Trophoblast cell (in vitro differentiated cells and primary cell): ENCODE results near the gene HECTD4.
"Not testable (repeated sequence)": the region's sequence is repeated elsewhere in the genome, so short reads cannot be mapped to it uniquely, and the experiment has no call there.

Source experiments
- DNase-seq, 2 donors: peaks; one replicate each; pipeline ENCODE4 v3.0.0-alpha.2; 2016
- H2AFZ ChIP-seq: 2 replicates; pipeline ENCODE4 v1.6.1; 2013; ENCODE audit warnings: low read length, moderate library complexity, mild to moderate bottlenecking; ENCODE audit not compliant: insufficient read depth, poor library complexity
- H2AK5ac ChIP-seq: 2 replicates; pipeline ENCODE4 v1.6.1; 2013; ENCODE audit warnings: mild to moderate bottlenecking, low read length
- H2BK120ac ChIP-seq: 2 replicates; pipeline ENCODE4 v1.6.1; 2013; ENCODE audit warnings: low read length, mild to moderate bottlenecking, moderate library complexity; ENCODE audit not compliant: insufficient read depth, poor library complexity
- H2BK12ac ChIP-seq: 2 replicates; pipeline ENCODE4 v1.6.1; 2013; ENCODE audit warnings: mild to moderate bottlenecking, low read length, moderate library complexity
- H2BK5ac ChIP-seq: 2 replicates; pipeline ENCODE4 v1.6.1; 2013; ENCODE audit warnings: low read length, low read depth, moderate library complexity, mild to moderate bottlenecking; ENCODE audit not compliant: poor library complexity
- H3K14ac ChIP-seq: 2 replicates; pipeline ENCODE4 v1.6.1; 2013; ENCODE audit warnings: mild to moderate bottlenecking, low read length
- H3K18ac ChIP-seq: 2 replicates; pipeline ENCODE4 v1.6.1; 2013; ENCODE audit warnings: mild to moderate bottlenecking, low read length
- H3K23ac ChIP-seq: 2 replicates; pipeline ENCODE4 v1.6.1; 2013; ENCODE audit warnings: low read length
- H3K27ac ChIP-seq: 2 replicates; pipeline ENCODE4 v1.5.1; 2013; ENCODE audit warnings: low read depth, mild to moderate bottlenecking, inconsistent platforms, low read length, moderate library complexity
- H3K27me3 ChIP-seq: 2 replicates; pipeline ENCODE4 v1.6.1; 2013; ENCODE audit warnings: inconsistent platforms, mild to moderate bottlenecking, low read length, moderate library complexity; ENCODE audit not compliant: insufficient read depth
- H3K36me3 ChIP-seq, 2 experiments: 1 replicate in 1 of 2; 2 replicates in 1 of 2; pipeline ENCODE4 v1.6.1; 2013; ENCODE audit warnings: low read length in 2 of 2, mild to moderate bottlenecking in 2 of 2, moderate library complexity in 1 of 2; ENCODE audit not compliant: insufficient read depth in 2 of 2, control insufficient read depth in 1 of 2
- H3K4ac ChIP-seq: 2 replicates; pipeline ENCODE4 v1.6.1; 2013; ENCODE audit warnings: low read depth, mild to moderate bottlenecking, low read length, moderate library complexity
- H3K4me1 ChIP-seq, 2 experiments: 1 replicate in 1 of 2; 2 replicates in 1 of 2; pipeline ENCODE4 v1.6.1; 2013; ENCODE audit warnings: low read length in 2 of 2, mild to moderate bottlenecking in 2 of 2, moderate library complexity in 1 of 2; ENCODE audit not compliant: insufficient read depth in 2 of 2, control insufficient read depth in 1 of 2
- H3K4me2 ChIP-seq: 2 replicates; pipeline ENCODE4 v1.6.1; 2013; ENCODE audit warnings: inconsistent platforms, mild to moderate bottlenecking, low read length, moderate library complexity
- H3K4me3 ChIP-seq: 2 replicates; pipeline ENCODE4 v1.5.1; 2013; ENCODE audit warnings: mild to moderate bottlenecking, low read depth, low read length, inconsistent platforms
- H3K79me1 ChIP-seq: one replicate; pipeline ENCODE4 v1.6.1; 2013; ENCODE audit warnings: low read length
- H3K79me2 ChIP-seq: 2 replicates; pipeline ENCODE4 v1.6.1; 2013; ENCODE audit warnings: low read length, mild to moderate bottlenecking; ENCODE audit not compliant: control insufficient read depth, insufficient read depth, poor library complexity
- H3K9ac ChIP-seq: 2 replicates; pipeline ENCODE4 v1.6.1; 2013; ENCODE audit warnings: mild to moderate bottlenecking, low read length
- H3K9me3 ChIP-seq: 2 replicates; pipeline ENCODE4 v1.6.1; 2013; ENCODE audit warnings: low read depth, mild to moderate bottlenecking, control low read depth, inconsistent platforms, low read length; ENCODE audit not compliant: insufficient read depth
- H4K12ac ChIP-seq: 2 replicates; pipeline ENCODE4 v1.6.1; 2013; ENCODE audit warnings: low read depth, mild to moderate bottlenecking, low read length, moderate library complexity
- H4K8ac ChIP-seq: 2 replicates; pipeline ENCODE4 v1.6.1; 2013; ENCODE audit warnings: low read depth, mild to moderate bottlenecking, low read length, moderate library complexity
- H4K91ac ChIP-seq: one replicate; pipeline ENCODE4 v1.6.1; 2013; ENCODE audit warnings: low read depth, mild to moderate bottlenecking, low read length, moderate library complexity
- WGBS: extraction: QIAGEN DNeasy Blood & Tissue Kit; methylation state at CpG from one replicate; pipeline ENCODE4 v1.1.7; 2013; ENCODE audit warnings: missing lambda C conversion rate; ENCODE audit not compliant: insufficient read length, insufficient coverage; ENCODE audit errors: extremely low coverage; 5-methylcytosine and 5-hydroxymethylcytosine counted together

HECTD4 gene

DNA sequence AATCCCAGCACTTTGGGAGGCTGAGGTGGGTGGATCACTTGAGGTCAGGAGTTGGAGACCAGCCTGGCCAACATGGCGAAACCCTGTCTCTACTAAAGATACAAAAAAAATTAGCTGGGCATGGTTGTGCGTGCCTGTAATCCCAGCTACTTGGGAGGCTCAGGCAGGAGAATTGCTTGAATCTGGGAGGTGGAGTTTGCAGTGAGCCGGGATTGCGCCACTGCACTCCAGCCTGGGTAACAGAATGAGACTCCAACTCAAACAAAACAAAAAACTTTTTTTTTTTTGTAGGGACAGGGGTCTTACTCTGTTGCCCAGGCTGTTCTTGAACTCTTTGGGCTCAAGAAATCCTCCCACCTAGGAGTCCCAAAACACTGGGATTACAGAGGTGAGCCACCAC is 33.2 kb upstream of the HECTD4 start:
- not testable (repeated sequence) for H3K4me1 ChIP-seq, H3K14ac ChIP-seq, H3K27me3 ChIP-seq, H2BK12ac ChIP-seq, H3K36me3 ChIP-seq, H3K9me3 ChIP-seq, H3K4me2 ChIP-seq, H2BK120ac ChIP-seq, H3K9ac ChIP-seq, H3K4me3 ChIP-seq, H3K4ac ChIP-seq, H3K27ac ChIP-seq, H4K8ac ChIP-seq, H4K91ac ChIP-seq, H2AK5ac ChIP-seq, H3K18ac ChIP-seq, H3K23ac ChIP-seq, H4K12ac ChIP-seq, H2AFZ ChIP-seq, H2BK5ac ChIP-seq, DNase-seq
- Histone ChIP-seq H3K79me2 (peaks cover 11% of the 10 kb centered on the region), H3K79me1 (peaks cover 11% of the 10 kb centered on the region)
- no CpG with 5 or more reads among the region's 4 CpGs for WGBS

DNA sequence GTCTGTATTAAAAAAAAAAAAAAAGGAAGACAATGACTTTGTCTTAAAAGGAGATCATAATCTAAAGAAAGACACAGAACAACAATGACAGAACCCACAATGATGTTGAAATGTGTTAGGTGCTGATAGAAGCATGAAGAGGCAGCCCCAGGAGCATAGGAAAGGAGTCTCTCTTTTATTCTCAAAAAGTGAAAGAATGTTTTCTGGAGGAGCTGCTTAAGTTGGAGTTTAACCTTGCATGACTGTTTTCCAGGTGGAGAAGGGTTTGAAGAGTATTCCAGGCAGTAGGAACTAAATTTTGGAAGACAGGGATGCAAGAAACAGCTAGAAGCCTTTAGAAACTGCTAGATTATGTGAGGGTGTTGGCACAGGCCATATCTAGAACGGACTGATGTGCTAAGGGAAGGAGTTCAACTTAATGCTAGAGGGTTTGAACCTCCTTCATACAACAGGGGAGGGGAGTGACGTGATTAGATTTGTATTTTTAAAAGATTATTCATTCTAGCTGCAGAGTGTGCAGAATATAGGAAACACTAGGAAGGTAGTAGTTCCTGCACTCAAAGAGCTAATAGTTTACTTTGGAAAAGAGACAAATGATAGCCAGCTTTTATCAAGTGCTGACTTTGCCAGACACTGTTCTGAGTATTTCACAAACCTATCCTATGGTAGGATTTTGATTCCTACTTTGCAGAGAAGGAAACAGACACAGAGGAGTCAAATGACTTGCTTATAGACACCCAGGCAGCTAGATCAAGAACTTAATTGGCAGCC is 31.8 kb upstream of the HECTD4 start:
- Histone ChIP-seq H3K27me3 (no peaks in the 10 kb centered on the region), H3K9me3 (no peaks in the 10 kb centered on the region), H3K14ac (no peak overlapping the region), H3K27ac (no peak overlapping the region), H2BK5ac (no peak overlapping the region), H2AFZ (no peak overlapping the region), H3K4me1 (peaks cover 0 to 4% of the 10 kb centered on the region in 2 experiments), H3K23ac (no peak overlapping the region), H2BK120ac (no peak overlapping the region), H3K79me1 (peaks cover 9% of the 10 kb centered on the region), H3K79me2 (peaks cover 9% of the 10 kb centered on the region), H4K12ac (no peak overlapping the region), H2BK12ac (no peak overlapping the region), H4K91ac (no peak overlapping the region), H3K4me3 (no peak overlapping the region), H3K9ac (no peak overlapping the region), H2AK5ac (no peak overlapping the region), H3K4me2 (no peak overlapping the region), H3K4ac (no peak overlapping the region), H3K36me3 (no peaks in the 10 kb centered on the region), H4K8ac (no peak overlapping the region), H3K18ac (no peak overlapping the region)
- DNase-seq: no peak
- WGBS: no CpG with 5 or more reads among the region's 2 CpGs

DNA sequence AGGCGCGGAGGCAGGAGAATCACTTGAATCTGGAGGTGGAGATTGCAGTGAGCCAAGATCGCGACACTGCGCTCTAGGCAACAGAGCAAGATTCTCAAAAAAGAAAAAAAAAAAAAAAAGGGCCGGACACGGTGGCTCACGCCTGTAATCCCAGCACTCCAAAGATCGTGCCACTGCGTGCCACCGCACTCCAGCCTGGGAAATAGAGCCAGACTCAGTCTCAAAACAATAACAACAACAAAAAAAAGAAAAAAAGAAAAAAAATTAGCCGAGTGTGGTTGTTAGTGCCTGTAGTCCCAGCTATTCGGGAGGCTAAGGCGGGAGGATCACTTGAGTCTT is 27.6 kb upstream of the HECTD4 start:
- Histone ChIP-seq H3K23ac (no peak overlapping the region), H2BK12ac (no peak overlapping the region), H4K91ac (no peak overlapping the region), H3K27ac (no peak overlapping the region), H3K14ac (no peak overlapping the region), H3K4me2 (no peak overlapping the region), H3K36me3 (peaks cover 7 to 26% of the 10 kb centered on the region in 2 experiments), H3K4ac (no peak overlapping the region), H2AFZ (no peak overlapping the region), H3K18ac (no peak overlapping the region), H2BK5ac (no peak overlapping the region), H3K4me3 (no peak overlapping the region), H2AK5ac (no peak overlapping the region), H3K4me1 (peaks cover 0 to 3% of the 10 kb centered on the region in 2 experiments), H3K27me3 (no peaks in the 10 kb centered on the region), H3K9me3 (no peaks in the 10 kb centered on the region), H2BK120ac (no peak overlapping the region), H3K9ac (no peak overlapping the region), H3K79me2 (peaks cover 5% of the 10 kb centered on the region), H4K12ac (no peak overlapping the region), H4K8ac (peak overlapping the region; percentile 55), H3K79me1 (peaks cover 5% of the 10 kb centered on the region)
- no peak for DNase-seq
- no CpG with 5 or more reads among the region's 14 CpGs for WGBS

DNA sequence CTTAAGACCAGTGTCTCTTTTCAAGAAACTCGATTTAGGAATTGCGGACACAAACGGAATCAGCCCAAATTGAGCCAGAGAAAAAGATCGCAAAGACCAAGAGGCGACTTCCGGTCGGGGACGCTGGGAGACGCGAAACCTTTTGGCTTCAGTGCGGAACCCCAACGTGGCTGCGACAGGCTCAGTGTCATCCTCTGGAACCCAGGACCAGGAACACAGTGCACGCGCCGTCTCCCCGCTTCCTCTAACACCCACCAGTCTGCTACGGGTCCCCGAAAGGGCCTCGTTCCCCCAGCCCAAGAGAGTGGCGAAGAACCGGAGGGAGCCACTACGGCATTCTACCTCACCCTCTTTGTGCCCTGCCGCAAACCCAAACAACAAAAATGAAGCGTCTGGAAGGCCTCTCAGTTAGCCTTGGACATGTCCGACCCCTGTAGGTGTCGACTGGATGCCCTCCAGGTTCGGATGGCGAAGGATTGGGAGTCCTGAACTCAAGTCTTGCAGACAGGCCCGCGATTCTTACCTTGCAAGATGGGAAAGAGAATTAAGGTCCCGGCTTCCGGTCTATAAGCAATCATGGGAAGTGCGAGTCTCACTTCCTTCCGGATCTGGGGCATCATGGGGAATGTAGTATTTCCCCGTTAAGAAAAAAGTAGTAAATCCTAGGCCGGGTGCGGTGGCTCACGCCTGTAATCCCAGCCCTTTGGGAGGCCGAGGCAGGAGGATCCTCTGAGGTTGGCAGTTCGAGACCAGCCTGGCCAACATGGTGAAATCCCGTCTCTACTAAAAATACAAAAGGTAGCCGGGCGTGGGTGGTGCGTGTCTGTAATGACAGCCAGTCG is 27.1 kb upstream of the HECTD4 start, which contains the start of gene RPL6:
Gene RPL6, minus strand, starts transcription at position 542 of the 842 bp plus-strand sequence. CDS start 949 bp downstream, outside the sequence.
- Histone ChIP-seq H2BK120ac (peak within 1 kb of the TSS; percentile 61), H3K4me3 (peak within 1 kb of the TSS; percentile 92), H4K8ac (peak within 1 kb of the TSS; percentile 96)

More for the DNA sequence above, 27.1 kb upstream of the HECTD4 start, which contains the start of gene RPL6:
- no peaks in the 10 kb centered on the region for H3K27me3 ChIP-seq
- WGBS: no CpG with 5 or more reads among the region's 46 CpGs
- H4K12ac ChIP-seq: peak within 1 kb of the TSS; percentile 78
- peaks cover 5% of the 10 kb centered on the region for H3K79me2 ChIP-seq
- H3K4ac ChIP-seq: peak within 1 kb of the TSS; percentile 94
- H3K23ac ChIP-seq: no peak within 1 kb of the TSS
- H3K79me1 ChIP-seq: peaks cover 5% of the 10 kb centered on the region
- H3K9ac ChIP-seq: peak within 1 kb of the TSS; percentile 100
- H2BK12ac ChIP-seq: no peak within 1 kb of the TSS
- H3K9me3 ChIP-seq: no peaks in the 10 kb centered on the region
- peak within 1 kb of the TSS; percentile 89 for H3K4me2 ChIP-seq
- peak within 1 kb of the TSS; percentile 83 for H2AK5ac ChIP-seq
- H3K4me1 ChIP-seq: peaks cover 0 to 3% of the 10 kb centered on the region in 2 experiments
- peaks cover 11 to 32% of the 10 kb centered on the region in 2 experiments for H3K36me3 ChIP-seq
- H2AFZ ChIP-seq: no peak within 1 kb of the TSS
- H3K14ac ChIP-seq: peak within 1 kb of the TSS; percentile 96
- peak within 1 kb of the TSS; percentile 91 for H4K91ac ChIP-seq
- peak within 1 kb of the TSS; percentile 88 for H3K27ac ChIP-seq
- DNase-seq: peak; percentile 75 to 92
- H2BK5ac ChIP-seq: peak within 1 kb of the TSS; percentile 63
- H3K18ac ChIP-seq: peak within 1 kb of the TSS; percentile 89
